EH (cell line): Measurements from ENCODE around the gene NEDD4L.

Source experiments
- DNase-seq: peaks from one replicate; pipeline ENCODE4 v3.0.0-alpha.2; 2015; ENCODE audit warnings: low read depth

Gene NEDD4L

GRCh38 chr18:58398648-58399398, 354.8 kb downstream of the NEDD4L start:
- no peak for DNase-seq

GRCh38 chr18:58400331-58400870, 356.4 kb downstream of the NEDD4L start:
- DNase-seq: peak; percentile 54

GRCh38 chr18:58401191-58401590, 357.2 kb downstream of the NEDD4L start:
- DNase-seq: no peak

- DNase-seq: peak; percentile 17
Measured at GRCh38 chr18:58402247-58402646, 358.2 kb downstream of the NEDD4L start.

- DNase-seq: no peak
Measured at GRCh38 chr18:58402951-58403702, 359.1 kb downstream of the NEDD4L start.

GRCh38 chr18:58403799-58404455, 359.9 kb downstream of the NEDD4L start:
- DNase-seq: no peak

- DNase-seq: no peak
Measured at GRCh38 chr18:58405107-58405898, 361.3 kb downstream of the NEDD4L start.

- no peak for DNase-seq
Measured at GRCh38 chr18:58407263-58407648, 363.2 kb downstream of the NEDD4L start.

DNA sequence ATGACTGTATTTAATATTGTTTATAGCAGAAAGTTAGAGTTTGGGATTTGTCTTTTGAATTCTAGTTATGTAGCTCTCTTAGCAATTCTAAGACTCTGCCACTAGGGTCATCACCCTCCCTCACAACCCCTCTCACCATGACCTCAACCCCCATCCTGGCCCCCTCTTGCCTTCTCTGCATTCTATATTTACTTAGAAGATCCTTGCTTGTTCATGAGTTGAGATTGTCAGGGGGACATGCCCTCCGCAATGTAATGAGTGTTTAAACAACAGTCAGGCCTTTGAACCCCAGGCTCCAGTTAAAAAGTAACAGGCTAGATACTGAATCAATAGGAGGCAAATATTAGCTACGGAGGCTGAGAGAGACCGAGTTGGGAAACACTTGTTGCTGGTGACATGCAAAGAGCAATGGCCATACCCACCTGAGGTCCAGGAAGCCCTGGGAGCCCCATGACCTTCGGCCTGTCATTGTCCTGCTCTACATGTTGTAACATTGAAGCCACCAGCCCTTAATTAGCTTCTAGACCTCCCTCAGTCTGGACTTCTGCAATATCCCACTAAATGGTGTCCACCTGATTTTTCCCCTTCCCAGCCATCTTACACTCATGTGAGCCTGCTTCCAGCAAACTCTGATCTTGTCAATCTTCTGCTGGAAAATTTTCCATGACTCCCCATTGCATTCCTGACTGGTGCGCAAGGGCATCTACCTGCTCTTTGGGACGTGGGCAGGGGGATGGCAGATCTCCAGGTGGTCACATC, 363.8 kb downstream of the NEDD4L start:
- DNase-seq: no peak

DNA sequence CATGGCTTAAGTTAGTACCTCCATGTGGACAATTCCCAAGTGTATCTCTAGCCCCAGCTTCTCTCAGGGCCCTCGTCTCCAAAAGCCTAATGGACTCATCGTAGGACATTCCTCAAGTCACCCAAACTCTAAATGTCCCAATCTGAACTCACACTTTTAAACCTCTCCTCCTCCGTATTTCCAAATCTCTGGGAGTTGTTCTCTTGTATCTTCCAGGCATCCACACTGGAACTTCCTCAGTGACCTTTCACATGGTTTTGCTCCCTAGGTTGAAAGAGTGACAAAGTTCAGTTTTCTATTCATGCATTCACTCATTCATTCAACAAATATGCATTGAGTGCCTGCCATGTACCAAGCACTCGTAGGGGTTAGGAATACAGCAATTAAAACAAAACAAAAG, 364.6 kb downstream of the NEDD4L start:
- DNase-seq: no peak

DNA sequence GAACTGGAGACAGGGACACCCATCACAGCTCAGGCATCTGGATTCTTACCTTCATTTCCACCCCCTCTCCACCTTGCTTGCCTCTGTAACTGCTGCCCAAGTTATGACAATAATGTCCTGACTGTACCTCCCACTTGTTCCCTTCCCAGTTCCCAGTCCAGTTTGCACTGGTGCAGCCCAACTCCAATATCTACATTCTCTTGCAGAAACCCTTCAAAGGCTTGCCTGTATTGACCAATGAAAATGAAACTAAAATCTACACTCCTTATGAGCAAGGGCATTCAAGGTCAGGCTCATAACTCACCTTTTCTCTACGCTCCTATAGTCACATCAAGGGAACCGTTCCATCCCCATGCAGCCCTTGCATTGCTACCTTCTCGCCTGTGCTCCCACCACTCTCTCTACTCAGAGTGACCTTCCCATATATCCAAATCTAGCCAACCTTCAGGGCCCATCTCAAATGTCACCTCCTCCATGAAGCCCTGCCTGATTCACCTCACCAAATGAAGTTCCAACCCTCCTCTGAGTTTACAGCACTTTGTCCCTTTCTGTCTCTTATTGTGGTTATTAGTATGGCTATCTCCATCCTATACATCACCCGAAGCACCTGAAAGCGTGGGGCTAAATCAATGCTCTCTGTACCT, 365.9 kb downstream of the NEDD4L start:
- DNase-seq: no peak

- DNase-seq: no peak
Measured at GRCh38 chr18:58411323-58411722, 367.3 kb downstream of the NEDD4L start.

DNA sequence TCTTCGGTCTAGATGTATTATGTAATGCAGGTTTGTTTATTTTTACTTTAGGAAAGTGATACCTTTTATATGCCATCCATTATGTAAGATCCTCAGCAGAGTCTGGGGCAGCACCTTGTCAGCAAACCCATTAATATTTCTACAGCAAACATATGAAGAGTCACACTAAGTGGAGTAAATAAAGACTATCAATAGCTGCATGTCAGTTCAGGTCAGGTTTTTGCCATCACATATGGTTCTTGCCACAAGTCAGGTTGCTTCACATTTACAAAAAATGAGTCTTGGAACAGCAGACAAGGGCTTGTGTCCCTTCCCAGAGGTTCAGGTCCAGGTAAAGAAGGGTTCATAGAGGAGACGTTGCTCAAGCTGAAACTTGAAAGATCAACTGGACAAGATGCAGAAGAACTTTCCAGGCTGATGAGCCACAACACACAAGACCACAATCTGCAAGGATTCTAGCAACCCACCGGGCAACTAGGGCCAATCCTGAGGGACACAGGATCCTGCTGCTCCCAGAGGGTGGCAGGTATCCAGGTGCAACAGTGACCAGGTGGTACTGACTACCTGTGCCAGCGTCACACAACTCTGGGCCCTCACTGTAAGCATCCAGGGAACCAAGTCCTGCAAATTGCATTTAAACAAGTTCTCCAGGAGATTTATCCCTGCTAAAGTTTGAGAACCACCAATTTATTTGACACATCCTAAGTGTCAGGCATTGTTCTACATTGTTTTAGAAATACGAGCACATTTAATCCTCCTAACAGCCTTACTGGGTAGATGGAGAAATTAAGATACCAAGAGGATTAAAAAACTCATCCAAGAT, 369.0 kb downstream of the NEDD4L start:
- no peak for DNase-seq

- DNase-seq: no peak
Measured at GRCh38 chr18:58413667-58414628, 369.9 kb downstream of the NEDD4L start.

GRCh38 chr18:58416014-58416703, 372.1 kb downstream of the NEDD4L start:
- no peak for DNase-seq

DNA sequence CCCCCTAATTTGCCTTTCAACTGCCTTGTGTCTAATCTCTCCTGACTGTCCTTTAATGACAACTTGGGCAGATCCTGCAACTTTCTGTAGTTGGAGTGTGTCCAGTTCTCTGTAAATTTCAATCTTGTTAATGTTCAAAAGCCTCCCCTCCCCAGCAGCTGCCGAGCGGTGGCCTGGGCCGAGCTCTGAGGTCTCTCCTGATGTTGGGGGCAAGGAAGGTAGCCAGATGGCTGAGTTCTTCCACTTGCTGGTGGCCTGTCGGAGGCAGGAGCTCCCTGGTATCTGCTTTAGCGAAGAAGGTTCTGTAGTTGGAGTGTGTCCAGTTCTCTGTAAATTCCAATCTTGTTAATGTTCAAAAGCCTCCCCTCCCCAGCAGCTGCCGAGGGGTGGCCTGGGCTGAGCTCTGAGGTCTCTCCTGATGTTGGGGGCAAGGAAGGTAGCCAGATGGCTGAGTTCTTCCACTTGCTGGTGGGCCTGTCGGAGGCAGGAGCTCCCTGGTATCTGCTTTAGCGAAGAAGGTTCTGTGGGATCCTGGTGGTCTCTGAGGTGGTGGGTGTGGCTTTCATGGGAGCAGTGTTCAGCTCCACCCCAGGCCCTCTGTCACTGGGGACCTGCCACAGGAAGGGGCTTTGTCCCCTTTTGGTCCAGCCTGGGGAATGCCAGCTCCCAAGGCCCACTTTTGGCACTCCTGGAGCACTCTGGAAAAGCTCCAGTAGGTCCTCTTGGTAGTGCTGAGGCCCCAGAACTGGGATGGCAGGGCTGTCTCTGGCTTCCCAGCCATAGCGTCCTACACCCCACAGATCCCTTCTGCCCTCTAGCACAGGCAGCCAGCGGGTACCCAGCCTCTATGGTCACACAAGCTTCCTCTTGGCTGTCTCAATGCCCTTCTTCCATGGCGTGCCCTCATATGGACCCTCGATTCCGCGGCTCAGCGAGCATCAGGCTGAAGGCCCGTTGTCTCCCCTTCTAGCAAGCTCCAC, 373.0 kb downstream of the NEDD4L start:
- DNase-seq: peak; percentile 80

- no peak for DNase-seq
Measured at GRCh38 chr18:58417752-58418151, 373.7 kb downstream of the NEDD4L start.
